ENCODE measurements around the gene MVB12B. TPM values are rescaled to one million over a fixed set of nuclear protein-coding genes. Genes with fewer than 3 reads are reported as not detected.

Gene MVB12B
- total and polyA plus RNA-seq, 2 donors from 2014 or later: 4.5 to 12.3 TPM

- Histone ChIP-seq H3K36me3 (ENCODE audit: control insufficient read depth in 2 of 3, insufficient read depth in 3 of 3, low read length in 3 of 3) (no peaks in the 10 kb centered on the region), H3K4me3 (ENCODE audit: low read length in 3 of 3) (no peak overlapping the region), H3K27me3 (ENCODE audit: control insufficient read depth, insufficient read depth, low read length) (no peaks in the 10 kb centered on the region), H3K4me1 (ENCODE audit: control insufficient read depth in 2 of 3, insufficient read depth in 2 of 3, low read depth in 1 of 3, low read length in 3 of 3) (no peaks in the 10 kb centered on the region), H3K9ac (ENCODE audit: low read length in 3 of 3) (no peak overlapping the region), H3K9me3 (ENCODE audit: control insufficient read depth in 2 of 3, insufficient read depth in 1 of 3, low read length in 3 of 3) (no peaks in the 10 kb centered on the region), H3K27ac (ENCODE audit: low read depth in 2 of 2, low read length in 2 of 2) (no peak overlapping the region)
- intact Hi-C loops (cut with DNase I): no loop called here
- FAIRE-seq (no peak), DNase-seq (peak in 1 of 5 donors; percentile 6)
- TF ChIP-seq CTCF (IDR thresholded peaks at IDR 0.05; ENCODE audit: borderline replicate concordance, extremely low read depth, insufficient read depth): peak; percentile 17
Measured at GRCh38 chr9:126386088-126386487, 59.5 kb downstream of the MVB12B start.

GRCh38 chr9:126386776-126387175 lies 60.1 kb downstream of the MVB12B start:
- DNase-seq (no peak), FAIRE-seq (no peak)
- intact Hi-C loops (cut with DNase I): no loop called here
- H3K9me3 ChIP-seq (ENCODE audit: control insufficient read depth in 2 of 3, insufficient read depth in 1 of 3, low read length in 3 of 3): no peaks in the 10 kb centered on the region
- no peak for TF ChIP-seq CTCF (IDR thresholded peaks at IDR 0.05; ENCODE audit: borderline replicate concordance, extremely low read depth, insufficient read depth)
- no peaks in the 10 kb centered on the region for H3K36me3 ChIP-seq (ENCODE audit: control insufficient read depth in 2 of 3, insufficient read depth in 3 of 3, low read length in 3 of 3)
- H3K9ac ChIP-seq (ENCODE audit: low read length in 3 of 3): no peak overlapping the region
- no peaks in the 10 kb centered on the region for H3K27me3 ChIP-seq (ENCODE audit: control insufficient read depth, insufficient read depth, low read length)
- no peak overlapping the region for H3K27ac ChIP-seq (ENCODE audit: low read depth in 2 of 2, low read length in 2 of 2)
- H3K4me1 ChIP-seq (ENCODE audit: control insufficient read depth in 2 of 3, insufficient read depth in 2 of 3, low read depth in 1 of 3, low read length in 3 of 3): no peaks in the 10 kb centered on the region
- no peak overlapping the region for H3K4me3 ChIP-seq (ENCODE audit: low read length in 3 of 3)

GRCh38 chr9:126388964-126389708 lies 62.5 kb downstream of the MVB12B start:
- no peaks in the 10 kb centered on the region for H3K4me1 ChIP-seq (ENCODE audit: control insufficient read depth in 2 of 3, insufficient read depth in 2 of 3, low read depth in 1 of 3, low read length in 3 of 3)
- peak in 1 of 5 donors; percentile 49 for DNase-seq
- no peaks in the 10 kb centered on the region for H3K27me3 ChIP-seq (ENCODE audit: control insufficient read depth, insufficient read depth, low read length)
- intact Hi-C loops (cut with DNase I): no loop called here
- no peak for FAIRE-seq
- no peak for TF ChIP-seq CTCF (IDR thresholded peaks at IDR 0.05; ENCODE audit: borderline replicate concordance, extremely low read depth, insufficient read depth)
- H3K4me3 ChIP-seq (ENCODE audit: low read length in 3 of 3): no peak overlapping the region
- peaks cover 0 to 2% (median 0%) of the 10 kb centered on the region in 3 donors for H3K36me3 ChIP-seq (ENCODE audit: control insufficient read depth in 2 of 3, insufficient read depth in 3 of 3, low read length in 3 of 3)
- H3K9me3 ChIP-seq (ENCODE audit: control insufficient read depth in 2 of 3, insufficient read depth in 1 of 3, low read length in 3 of 3): no peaks in the 10 kb centered on the region
- H3K9ac ChIP-seq (ENCODE audit: low read length in 3 of 3): no peak overlapping the region
- H3K27ac ChIP-seq (ENCODE audit: low read depth in 2 of 2, low read length in 2 of 2): no peak overlapping the region

Data from kidney (tissue), 14 donors.